OCI-LY3 (cell line): ENCODE data around the gene HOXA5.

ENCODE experiments used
- H2AFZ ChIP-seq: fragments of 200-600, 300-600 bp; shearing (Covaris generic); 2 replicates; pipeline ENCODE4 v1.6.0; 2014; ENCODE audit warnings: antibody characterized with exemption, low read depth, low read length
- H3K27ac ChIP-seq: fragments of 200-600, 300-600 bp; sonication (generic); 2 replicates; pipeline ENCODE4 v1.5.1; 2014; ENCODE audit warnings: mild to moderate bottlenecking, low read length, moderate library complexity, mixed read lengths
- H3K27me3 ChIP-seq: fragments of 200-600, 300-600 bp; sonication (generic); 2 replicates; pipeline ENCODE4 v1.6.1; 2014; ENCODE audit warnings: low read depth, low read length, mixed read lengths
- H3K36me3 ChIP-seq: fragments of 200-600, 300-600 bp; sonication (generic); replicated peaks from 2 replicates; pipeline ENCODE3; 2014; ENCODE audit warnings: low read depth, low read length, mixed read lengths
- H3K4me1 ChIP-seq: fragments of 300-600, 200-600 bp; sonication (generic); 2 replicates; pipeline ENCODE4 v1.6.1; 2014; ENCODE audit warnings: low read length, mixed read lengths
- H3K4me2 ChIP-seq: fragments of 200-600, 300-600 bp; sonication (generic); 2 replicates; pipeline ENCODE4 v1.6.1; 2014; ENCODE audit warnings: low read length, mixed read lengths
- H3K4me3 ChIP-seq: fragments of 300-600, 200-600 bp; sonication (generic); 2 replicates; pipeline ENCODE4 v1.5.1; 2014; ENCODE audit warnings: antibody characterized with exemption, mild to moderate bottlenecking, low read length, moderate library complexity
- H3K79me2 ChIP-seq: fragments of 300-600, 200-600 bp; shearing (Covaris generic); 2 replicates; pipeline ENCODE4 v1.6.1; 2014; ENCODE audit warnings: mild to moderate bottlenecking, low read length, mixed read lengths
- H3K9ac ChIP-seq: fragments of 300-600, 200-600 bp; shearing (Covaris generic); 2 replicates; pipeline ENCODE4 v1.6.0; 2014; ENCODE audit warnings: mild to moderate bottlenecking, low read length, moderate library complexity
- H3K9me3 ChIP-seq: fragments of 200-600, 300-600 bp; shearing (Covaris generic); 2 replicates; pipeline ENCODE4 v1.6.1; 2014; ENCODE audit warnings: low read length, mixed read lengths; ENCODE audit not compliant: insufficient read depth
- H4K20me1 ChIP-seq: fragments of 200-600, 300-600 bp; sonication (generic); 2 replicates; pipeline ENCODE4 v1.6.1; 2016; ENCODE audit warnings: low read length, mixed read lengths; ENCODE audit not compliant: insufficient read depth
- EZH2phosphoT487 ChIP-seq: fragments of 200-600 bp; shearing (Covaris generic); IDR thresholded peaks from 2 replicates; pipeline ENCODE4 v1.6.1; 2018; ENCODE audit warnings: antibody characterized with exemption, mixed run types, low read depth
- TF ChIP-seq, protein P1 (sequence below): fragments of 200-600, 300-600 bp; sonication (generic); IDR thresholded peaks from 2 replicates; pipeline ENCODE4 v1.5.1; 2014; ENCODE audit warnings: antibody characterized with exemption, low read length, low read depth

HOXA5 gene

DNA sequence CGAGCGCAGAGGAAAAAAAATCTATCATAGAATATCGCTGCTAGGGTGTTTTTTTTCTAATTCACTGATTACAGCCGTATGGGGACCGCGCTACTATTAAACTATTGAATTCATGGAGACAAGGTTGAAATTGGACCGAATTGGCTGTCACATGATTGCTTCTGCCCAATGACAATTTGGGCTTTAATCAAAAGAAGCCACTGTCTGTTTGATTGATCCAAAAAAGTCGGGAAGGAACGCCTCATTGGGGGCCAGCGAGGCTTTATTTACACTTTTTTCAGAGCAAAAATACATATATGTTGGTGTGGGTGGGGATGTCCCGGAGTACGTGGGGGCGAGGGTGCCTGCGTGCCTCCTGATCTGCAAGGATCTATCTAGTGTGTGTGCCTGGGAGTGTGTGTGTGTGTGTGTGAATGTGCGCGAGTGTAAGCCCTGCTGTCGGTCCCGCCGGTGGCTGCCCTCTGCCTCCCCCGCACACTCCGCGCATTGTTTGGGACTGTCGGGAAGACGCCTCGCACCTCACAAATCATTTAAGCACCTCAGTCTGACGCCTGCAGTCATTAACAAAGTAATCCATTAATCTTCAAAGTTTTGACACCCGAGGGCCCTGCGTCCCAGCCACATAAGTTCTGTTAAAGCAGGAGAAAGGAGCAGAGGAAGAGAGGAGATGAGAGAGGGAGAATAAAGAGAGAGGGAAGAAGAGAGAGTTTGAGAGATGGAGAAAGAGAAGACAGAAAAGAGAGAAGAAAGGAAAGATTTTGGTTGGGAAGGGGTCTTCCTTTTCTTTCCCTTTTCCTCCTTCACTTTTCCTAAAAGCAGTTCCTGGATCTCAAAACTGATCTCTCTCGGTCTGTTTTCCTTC, 40.7 kb downstream of the HOXA5 start, which contains the start of gene HOXA2:
Gene HOXA2, minus strand, starts transcription at position 103 of the 862 bp plus-strand sequence. CDS start 183 bp downstream, outside the sequence.
- peaks cover 2% of the 10 kb centered on the region; the same call in 1 of the 2 replicates for H3K79me2 ChIP-seq

DNA sequence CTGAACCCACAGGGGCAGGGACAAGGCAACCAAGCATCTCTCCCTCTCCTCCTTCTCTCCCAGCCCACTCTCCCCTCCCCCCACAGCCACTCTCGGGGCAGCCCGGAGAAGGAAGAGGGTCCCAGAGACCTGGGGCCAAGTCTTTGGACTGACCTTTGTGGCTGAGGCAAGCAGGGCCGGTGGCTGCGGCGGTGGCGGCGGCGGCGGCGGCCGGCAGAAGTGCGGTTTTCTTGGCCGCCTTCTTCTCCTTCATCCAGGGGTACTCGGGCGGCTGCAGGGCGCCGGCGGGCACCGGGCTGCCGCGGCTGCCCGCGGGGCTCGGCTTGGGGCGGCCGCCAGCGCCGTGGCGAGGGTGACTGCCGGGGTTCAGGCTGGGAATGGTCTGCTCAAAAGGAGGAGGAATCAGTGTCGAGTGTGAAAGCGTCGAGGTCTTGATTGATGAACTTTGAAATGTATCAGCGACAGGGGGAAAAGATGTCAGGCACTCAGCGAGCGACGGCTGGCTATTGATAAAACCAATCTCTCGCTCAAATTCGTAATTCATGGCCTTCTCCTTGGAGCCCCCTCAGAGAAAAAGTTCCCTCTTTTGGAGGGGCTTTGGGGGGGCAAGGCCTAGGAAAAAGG, 41.4 kb downstream of the HOXA5 start:
- H3K27ac ChIP-seq: no peak overlapping the region
- no peak overlapping the region for H3K4me2 ChIP-seq
- TF ChIP-seq, protein P1, sequence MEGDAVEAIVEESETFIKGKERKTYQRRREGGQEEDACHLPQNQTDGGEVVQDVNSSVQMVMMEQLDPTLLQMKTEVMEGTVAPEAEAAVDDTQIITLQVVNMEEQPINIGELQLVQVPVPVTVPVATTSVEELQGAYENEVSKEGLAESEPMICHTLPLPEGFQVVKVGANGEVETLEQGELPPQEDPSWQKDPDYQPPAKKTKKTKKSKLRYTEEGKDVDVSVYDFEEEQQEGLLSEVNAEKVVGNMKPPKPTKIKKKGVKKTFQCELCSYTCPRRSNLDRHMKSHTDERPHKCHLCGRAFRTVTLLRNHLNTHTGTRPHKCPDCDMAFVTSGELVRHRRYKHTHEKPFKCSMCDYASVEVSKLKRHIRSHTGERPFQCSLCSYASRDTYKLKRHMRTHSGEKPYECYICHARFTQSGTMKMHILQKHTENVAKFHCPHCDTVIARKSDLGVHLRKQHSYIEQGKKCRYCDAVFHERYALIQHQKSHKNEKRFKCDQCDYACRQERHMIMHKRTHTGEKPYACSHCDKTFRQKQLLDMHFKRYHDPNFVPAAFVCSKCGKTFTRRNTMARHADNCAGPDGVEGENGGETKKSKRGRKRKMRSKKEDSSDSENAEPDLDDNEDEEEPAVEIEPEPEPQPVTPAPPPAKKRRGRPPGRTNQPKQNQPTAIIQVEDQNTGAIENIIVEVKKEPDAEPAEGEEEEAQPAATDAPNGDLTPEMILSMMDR: no peak
- TF ChIP-seq EZH2phosphoT487: no peak
- H3K9ac ChIP-seq: no peak overlapping the region
- H3K27me3 ChIP-seq: no peaks in the 10 kb centered on the region
- H3K36me3 ChIP-seq: no peaks in the 10 kb centered on the region
- peaks cover 9% of the 10 kb centered on the region for H3K79me2 ChIP-seq
- H3K4me1 ChIP-seq: peaks cover 14% of the 10 kb centered on the region
- H2AFZ ChIP-seq: no peak overlapping the region
- no peak overlapping the region for H3K4me3 ChIP-seq
- H3K9me3 ChIP-seq: no peaks in the 10 kb centered on the region
- no peaks in the 10 kb centered on the region for H4K20me1 ChIP-seq

More for the DNA sequence above, 40.7 kb downstream of the HOXA5 start, which contains the start of gene HOXA2:
- Histone ChIP-seq H3K27me3 (no peaks in the 10 kb centered on the region), H2AFZ (no peak within 1 kb of the TSS), H3K4me1 (peaks cover 9% of the 10 kb centered on the region), H3K4me2 (no peak within 1 kb of the TSS), H3K9me3 (no peaks in the 10 kb centered on the region), H3K9ac (no peak within 1 kb of the TSS), H3K27ac (no peak within 1 kb of the TSS), H3K4me3 (no peak within 1 kb of the TSS), H3K36me3 (no peaks in the 10 kb centered on the region), H4K20me1 (no peaks in the 10 kb centered on the region)
- TF ChIP-seq EZH2phosphoT487: no peak
- TF ChIP-seq, protein P1: no peak

DNA sequence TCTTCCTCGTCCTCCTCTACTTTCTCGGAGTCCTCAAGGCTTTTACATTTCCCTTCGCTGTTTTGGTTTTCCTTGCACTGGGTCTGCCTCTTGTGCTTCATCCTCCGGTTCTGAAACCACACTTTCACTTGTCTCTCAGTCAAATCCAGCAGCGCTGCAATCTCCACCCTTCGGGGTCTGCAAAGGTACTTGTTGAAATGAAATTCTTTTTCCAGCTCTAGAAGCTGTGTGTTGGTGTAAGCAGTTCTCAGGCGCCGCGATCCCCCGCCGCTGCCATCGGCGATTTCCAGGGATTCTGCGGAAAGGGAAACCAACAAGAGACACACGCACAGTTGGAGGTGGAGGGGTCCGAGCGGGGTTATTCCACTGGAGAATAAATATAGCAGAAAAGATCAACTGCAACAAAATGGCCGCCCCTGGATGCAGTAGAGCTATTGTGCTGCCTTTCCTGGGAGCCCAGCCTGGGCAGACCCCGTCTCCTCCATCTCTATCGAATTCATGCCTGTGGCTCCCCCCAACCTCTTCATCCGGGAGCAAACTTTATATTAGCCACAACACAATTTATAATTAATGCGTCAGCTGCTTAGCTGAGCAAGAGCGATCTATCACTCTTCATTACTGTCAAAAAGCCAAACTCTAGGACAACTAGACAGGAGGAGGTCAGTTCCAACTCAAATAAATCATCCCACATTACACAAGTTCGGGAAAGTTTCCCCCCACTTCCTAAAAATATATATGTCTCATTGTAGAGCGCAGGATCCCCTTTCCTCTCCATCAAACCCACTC, 42.1 kb downstream of the HOXA5 start:
- TF ChIP-seq, protein P1: no peak
- TF ChIP-seq EZH2phosphoT487: no peak
- Histone ChIP-seq H2AFZ (no peak overlapping the region), H3K4me1 (peaks cover 15% of the 10 kb centered on the region), H3K9ac (no peak overlapping the region), H3K27ac (no peak overlapping the region), H3K9me3 (no peaks in the 10 kb centered on the region), H3K36me3 (no peaks in the 10 kb centered on the region), H3K79me2 (peaks cover 17% of the 10 kb centered on the region), H3K27me3 (no peaks in the 10 kb centered on the region), H4K20me1 (no peaks in the 10 kb centered on the region), H3K4me3 (no peak overlapping the region), H3K4me2 (no peak overlapping the region)
